AG08396 (cell line): ENCODE measurements around the gene TIMM21.
A peak's percentile ranks its signal among the peaks of the same experiment; 100 is the strongest.

Source experiments
- DNase-seq: peaks from one replicate; pipeline ENCODE4 v3.0.0; 2012; ENCODE audit warnings: low spot score, mixed read lengths

The TIMM21 gene

GRCh38 chr18:74148543-74149070, 284 bp downstream of the TIMM21 start:
- no peak for DNase-seq

GRCh38 chr18:74149878-74150277, 1.6 kb downstream of the TIMM21 start:
- no peak for DNase-seq

- no peak for DNase-seq
These were observed 3.9 kb downstream of the TIMM21 start for GRCh38 chr18:74152270-74152669.

- no peak for DNase-seq
These were observed 4.5 kb downstream of the TIMM21 start for GRCh38 chr18:74152857-74153256.

GRCh38 chr18:74153377-74153776, 5.1 kb downstream of the TIMM21 start:
- no peak for DNase-seq

- DNase-seq = no peak
These were observed 5.5 kb downstream of the TIMM21 start for GRCh38 chr18:74153793-74154192.

GRCh38 chr18:74154716-74155115, 6.4 kb downstream of the TIMM21 start:
- DNase-seq = no peak

GRCh38 chr18:74155276-74155675, 7.0 kb downstream of the TIMM21 start:
- DNase-seq = no peak

GRCh38 chr18:74163019-74163660, 14.8 kb downstream of the TIMM21 start:
- no peak for DNase-seq

- no peak for DNase-seq
These were observed 18.1 kb downstream of the TIMM21 start for GRCh38 chr18:74166386-74166785.

GRCh38 chr18:74171910-74172606, 23.7 kb downstream of the TIMM21 start:
- DNase-seq = no peak

- DNase-seq = no peak
These were observed 24.5 kb downstream of the TIMM21 start for GRCh38 chr18:74172697-74173433.

GRCh38 chr18:74173434-74173750, 25.1 kb downstream of the TIMM21 start:
- no peak for DNase-seq

GRCh38 chr18:74175658-74176057, 27.3 kb downstream of the TIMM21 start:
- DNase-seq = no peak

- DNase-seq = no peak
These were observed 30.6 kb downstream of the TIMM21 start for GRCh38 chr18:74178884-74179283.

GRCh38 chr18:74179623-74180199, 31.4 kb downstream of the TIMM21 start:
- DNase-seq = no peak

GRCh38 chr18:74182335-74182734, 34.0 kb downstream of the TIMM21 start:
- DNase-seq = no peak

GRCh38 chr18:74183130-74183529, 34.8 kb downstream of the TIMM21 start:
- no peak for DNase-seq

- no peak for DNase-seq
These were observed 36.6 kb downstream of the TIMM21 start for GRCh38 chr18:74184875-74185274.

- DNase-seq = no peak
These were observed 37.5 kb downstream of the TIMM21 start for GRCh38 chr18:74185860-74186259.

- DNase-seq = no peak
These were observed 38.3 kb downstream of the TIMM21 start for GRCh38 chr18:74186661-74187060.

GRCh38 chr18:74190086-74190485, 41.8 kb downstream of the TIMM21 start:
- DNase-seq = peak; percentile 80

- DNase-seq = no peak
These were observed 43.3 kb downstream of the TIMM21 start for GRCh38 chr18:74191577-74191976.
